K562 (cell line): ENCODE data around the gene SH3BGRL2. TPM values are rescaled to one million over a fixed set of nuclear protein-coding genes. Genes with fewer than 3 reads are reported as not detected.

Experiments used
- ATAC-seq: fragments of 200-7000 bp; cut with Tn5 transposase; 3 replicates; pipeline ENCODE4 v1.9.1; 2020; ENCODE audit warnings: moderate library complexity
- BruUV-seq: library from RNA; stranded (reverse); fragments of 400-500 nt; replicated peaks from 2 replicates; lab custom pipeline; 2021; lab: Mats Ljungman, UMichigan
- CTCF ChIA-PET: fragments of 300-600 bp; formaldehyde crosslinking; extraction: SDS; loops from one replicate; lab custom pipeline; 2021; ENCODE audit warnings: low intra/inter-chr PET ratio; lab: Yijun Ruan, JAX
- POLR2A ChIA-PET: fragments of 300-600, 350-650 bp; sonication (Branson Sonifier 250); formaldehyde crosslinking; extraction: SDS; loops from one replicate; lab custom pipeline; 2021; ENCODE audit warnings: antibody characterized with exemption, inconsistent platforms; lab: Yijun Ruan, JAX
- DNase-seq, 4 experiments: peaks; one replicate each; pipeline versions ENCODE4 v3.0.0 to v3.0.0-alpha.2; 2011 to 2018; ENCODE audit warnings: low spot score in 3 of 4, mixed read lengths in 3 of 4; ENCODE audit errors: extremely low read depth in 1 of 4
- FAIRE-seq: peaks from 2 replicates; lab custom pipeline; 2011; peaks lifted over from hg19 to GRCh38; lab: Jason Lieb, UNC
- H2AFZ ChIP-seq: 2 replicates; pipeline ENCODE4 v1.6.0; 2011; ENCODE audit warnings: low read depth, low read length, control low read depth, inconsistent platforms
- H3K27ac ChIP-seq: fragments of 200-600 bp; 3 replicates; pipeline ENCODE4 v1.8.0; 2011; ENCODE audit warnings: low read depth, mild to moderate bottlenecking, control low read depth, inconsistent platforms, low read length, moderate library complexity, mixed read lengths; ENCODE audit errors: extremely low read depth
- H3K27me3 ChIP-seq, 2 experiments: fragments of 300-600 bp in 1 of 2; 2 replicates in 1 of 2; 3 replicates in 1 of 2; pipeline versions ENCODE4 v1.6.0 to v1.8.0; 2011; ENCODE audit warnings: inconsistent platforms in 2 of 2, low read length in 2 of 2, mild to moderate bottlenecking in 1 of 2, mixed read lengths in 1 of 2, moderate library complexity in 1 of 2; ENCODE audit not compliant: control insufficient read depth in 2 of 2, insufficient read depth in 2 of 2
- H3K36me3 ChIP-seq: fragments of 300-600 bp; 3 replicates; pipeline ENCODE4 v1.8.0; 2011; ENCODE audit warnings: mild to moderate bottlenecking, low read length, inconsistent platforms; ENCODE audit not compliant: control insufficient read depth, insufficient read depth
- H3K4me1 ChIP-seq, 2 experiments: fragments of 200-600 bp in 1 of 2; replicated peaks in 1 of 2; 2 replicates in 1 of 2; 3 replicates in 1 of 2; pipeline versions ENCODE4 v1.5.1 to v1.8.0; 2011; ENCODE audit warnings: inconsistent platforms in 2 of 2, low read length in 2 of 2, mild to moderate bottlenecking in 1 of 2, mixed read lengths in 1 of 2, moderate library complexity in 1 of 2; ENCODE audit not compliant: control insufficient read depth in 2 of 2, insufficient read depth in 2 of 2
- H3K4me2 ChIP-seq: 2 replicates; pipeline ENCODE4 v1.6.1; 2011; ENCODE audit warnings: low read length, control low read depth, inconsistent platforms, mixed read lengths; ENCODE audit not compliant: insufficient read depth
- H3K4me3 ChIP-seq: fragments of 200-600 bp; sonication (generic), shearing (Covaris generic); 2 replicates; pipeline ENCODE4 v1.5.1; 2016; ENCODE audit warnings: control low read depth, inconsistent platforms
- H3K79me2 ChIP-seq: fragments of 200-600 bp; 3 replicates; pipeline ENCODE4 v1.8.0; 2011; ENCODE audit warnings: low read length, inconsistent platforms; ENCODE audit not compliant: control insufficient read depth, insufficient read depth
- H3K9ac ChIP-seq, 2 experiments: 2 replicates each; pipeline versions ENCODE4 v1.6.0 to v1.6.1; 2011; ENCODE audit warnings: low read depth in 2 of 2, low read length in 2 of 2, control low read depth in 1 of 2, inconsistent platforms in 1 of 2, mild to moderate bottlenecking in 1 of 2, mixed read lengths in 1 of 2; ENCODE audit not compliant: insufficient read depth in 1 of 2
- H3K9me1 ChIP-seq: one replicate; pipeline ENCODE4 v1.6.0; 2011; ENCODE audit warnings: inconsistent platforms, mild to moderate bottlenecking, low read length, moderate library complexity; ENCODE audit not compliant: control insufficient read depth, insufficient read depth
- H3K9me3 ChIP-seq: replicated peaks from 2 replicates; pipeline ENCODE4 v1.5.1; 2011; ENCODE audit warnings: low read depth, low read length, inconsistent platforms; ENCODE audit not compliant: control insufficient read depth, insufficient read depth
- H4K20me1 ChIP-seq: replicated peaks from 2 replicates; pipeline ENCODE4 v1.6.1; 2011; ENCODE audit warnings: low read length, inconsistent platforms, mixed read lengths; ENCODE audit not compliant: control insufficient read depth, insufficient read depth
- ATF2 ChIP-seq: sonication (generic); formaldehyde crosslinking; IDR thresholded peaks from 2 replicates; pipeline ENCODE4 v1.8.1; 2022; ENCODE audit warnings: missing genetic modification reagents
- ETS2 ChIP-seq: IDR thresholded peaks from 2 replicates; pipeline ENCODE4 v1.6.1; 2016; ENCODE audit warnings: borderline replicate concordance, missing genetic modification characterization, mild to moderate bottlenecking, moderate library complexity, missing compliant biosample characterization; ENCODE audit not compliant: poor library complexity, severe bottlenecking
- HDAC6 ChIP-seq: IDR thresholded peaks from 2 replicates; pipeline ENCODE4 v1.6.1; 2012; ENCODE audit warnings: low read depth, mild to moderate bottlenecking, control low read depth, inconsistent platforms, low read length, moderate library complexity
- LARP7 ChIP-seq: fragments of 450-650 bp; IDR thresholded peaks from 2 replicates; pipeline ENCODE4 v1.6.1; 2016
- NCOA2 ChIP-seq, 2 experiments: fragments of 450-650 bp; IDR thresholded peaks; 2 replicates each; pipeline ENCODE4 v1.6.1; 2018; ENCODE audit warnings: mild to moderate bottlenecking in 2 of 2, moderate library complexity in 1 of 2; ENCODE audit not compliant: partially characterized antibody in 2 of 2
- RAD51 ChIP-seq: fragments of 450-650 bp; IDR thresholded peaks from 2 replicates; pipeline ENCODE4 v1.7.1; 2016; ENCODE audit warnings: low read depth, mild to moderate bottlenecking, borderline replicate concordance
- RBBP5 ChIP-seq: fragments of 200-600 bp; sonication (generic); IDR thresholded peaks from 2 replicates; pipeline ENCODE4 v1.6.1; 2012; ENCODE audit warnings: borderline replicate concordance, mild to moderate bottlenecking, low read length, control low read depth, inconsistent platforms; ENCODE audit not compliant: insufficient read depth, poor library complexity, severe bottlenecking
- SMARCC2 ChIP-seq: fragments of 450-650 bp; IDR thresholded peaks from 2 replicates; pipeline ENCODE4 v1.6.1; 2017; ENCODE audit warnings: antibody characterized with exemption, moderate library complexity, mild to moderate bottlenecking, low read depth
- ZNF551 ChIP-seq: fragments of 250-450 bp; sonication (Bioruptor Pico); IDR thresholded peaks from 2 replicates; pipeline ENCODE4 v1.5.0; 2021; ENCODE audit warnings: mild to moderate bottlenecking, moderate library complexity
- ZNF644 ChIP-seq: fragments of 200-800 bp; sonication (Bioruptor generic); IDR thresholded peaks from 2 replicates; pipeline ENCODE4 v1.6.1; 2016; ENCODE audit warnings: low read depth, missing genetic modification characterization, missing compliant biosample characterization
- WGBS: fragments of 100-300 bp; shearing (Covaris generic); methylation state at CpG from one replicate; pipeline ENCODE4 v1.1.6; 2016; ENCODE audit warnings: low coverage, mixed read lengths; ENCODE audit not compliant: insufficient coverage; ENCODE audit errors: missing lambda C conversion rate; 5-methylcytosine and 5-hydroxymethylcytosine counted together
- in situ Hi-C: fragments of 300-500 bp; cut with MboI; formaldehyde crosslinking; loops from 4 replicates; pipeline ENCODE4 v1.15.0; 2018; ENCODE audit warnings: inconsistent platforms, mixed read lengths
- intact Hi-C: fragments of 100-400 bp; cut with micrococcal nuclease; formaldehyde crosslinking; loops from 2 replicates; pipeline ENCODE4 v1.14.2; 2022
- polyA plus RNA-seq, 8 experiments: library from polyadenylated mRNA; depleted of rRNA in 4 of 8; stranded (reverse) in 5 of 8; unstranded in 3 of 8; fragments of >200 nt; fragmentation: Nextera tagmentation in 2 of 8; fragmentation: Illumina TruSeq in 1 of 8; extraction: Ambion mirVana in 2 of 8; extraction: Trizol in 1 of 8; gene quantifications; 2 replicates each; pipeline versions ENCODE4 v1.2.1 to v1.2.3, GENCODE V29; 2011 to 2014; ENCODE audit warnings: inconsistent platforms in 1 of 8, missing spikeins in 1 of 8
- total RNA-seq, 7 experiments: library from RNA; depleted of rRNA in 6 of 7; stranded (reverse); fragments of >200 nt in 6 of 7; fragmentation: Illumina TruSeq in 2 of 7; extraction: Trizol in 2 of 7; gene quantifications; 2 replicates each; pipeline versions ENCODE4 v1.2.1 to v1.2.3, GENCODE V29; 2011 to 2021; ENCODE audit warnings: low replicate concordance in 1 of 7
- TF ChIP-seq, protein P1 (sequence below): fragments of 250-450 bp; sonication (Bioruptor Pico); IDR thresholded peaks from 2 replicates; pipeline ENCODE4 v1.4.0; 2020; ENCODE audit warnings: mild to moderate bottlenecking, moderate library complexity

Gene SH3BGRL2
- total and polyA plus RNA-seq, 9 of the 15 experiments (the other 6 are each of a cell fraction or from before 2014, with no cell fraction given), result 4.4 to 12.1 (median 7.3) TPM

DNA sequence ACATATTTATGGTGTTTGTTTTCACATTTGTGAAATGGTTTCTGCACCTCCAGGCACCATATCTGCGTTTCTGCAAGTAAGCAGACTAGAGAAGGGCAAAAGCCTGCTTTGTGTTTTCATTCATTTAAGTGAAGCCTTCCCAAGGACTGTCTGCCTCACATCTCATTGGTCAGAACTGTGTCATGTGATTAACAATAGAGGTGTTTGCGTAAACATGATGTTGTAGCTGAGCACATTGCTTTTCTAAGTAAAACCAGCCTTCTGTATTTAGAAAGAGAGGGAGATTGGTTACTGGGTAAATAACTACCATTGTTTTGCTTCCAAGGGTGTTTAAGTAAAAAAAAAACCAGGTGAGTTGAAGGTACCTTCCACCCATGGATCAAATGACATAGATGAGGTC, 39.7 kb downstream of the SH3BGRL2 start:
- Histone ChIP-seq H3K4me2 (no peak overlapping the region), H3K79me2 (no peaks in the 10 kb centered on the region), H3K36me3 (peaks cover 6% of the 10 kb centered on the region; the same call in 2 of the 3 replicates), H4K20me1 (no peaks in the 10 kb centered on the region), H3K9me3 (no peaks in the 10 kb centered on the region), H3K9me1 (no peaks in the 10 kb centered on the region), H3K27me3 (no peaks in the 10 kb centered on the region), H3K27ac (no peak overlapping the region), H2AFZ (no peak overlapping the region), H3K9ac (no peak overlapping the region), H3K4me1 (peaks cover 5 to 9% of the 10 kb centered on the region in 2 experiments; a peak in 3 of 5 replicates), H3K4me3 (no peak overlapping the region)
- 73% methylated on average over 2 of the region's 2 CpGs for WGBS
- no TSS peak for BruUV-seq
- ATAC-seq (no peak), DNase-seq (peak in 1 of 4 experiments; percentile 18), FAIRE-seq (no peak)
- ChIA-PET POLR2A (no interaction called here), CTCF (no interaction called here)
- intact Hi-C loops (loop anchor here (5.0 kb wide), 1 partner anchor 203 kb away; no protein-coding TSS in a partner anchor), in situ Hi-C loops (no loop called here)
- TF ChIP-seq RAD51, result 0 out of 2 replicates have a peak, but pooled peaks have one; percentile 23
- TF ChIP-seq NCOA2 (IDR thresholded peaks at IDR 0.05; ENCODE audit: partially characterized antibody in 2 of 2), result no peak
- no peak for TF ChIP-seq SMARCC2
- no peak for TF ChIP-seq RBBP5
- TF ChIP-seq, protein P1, sequence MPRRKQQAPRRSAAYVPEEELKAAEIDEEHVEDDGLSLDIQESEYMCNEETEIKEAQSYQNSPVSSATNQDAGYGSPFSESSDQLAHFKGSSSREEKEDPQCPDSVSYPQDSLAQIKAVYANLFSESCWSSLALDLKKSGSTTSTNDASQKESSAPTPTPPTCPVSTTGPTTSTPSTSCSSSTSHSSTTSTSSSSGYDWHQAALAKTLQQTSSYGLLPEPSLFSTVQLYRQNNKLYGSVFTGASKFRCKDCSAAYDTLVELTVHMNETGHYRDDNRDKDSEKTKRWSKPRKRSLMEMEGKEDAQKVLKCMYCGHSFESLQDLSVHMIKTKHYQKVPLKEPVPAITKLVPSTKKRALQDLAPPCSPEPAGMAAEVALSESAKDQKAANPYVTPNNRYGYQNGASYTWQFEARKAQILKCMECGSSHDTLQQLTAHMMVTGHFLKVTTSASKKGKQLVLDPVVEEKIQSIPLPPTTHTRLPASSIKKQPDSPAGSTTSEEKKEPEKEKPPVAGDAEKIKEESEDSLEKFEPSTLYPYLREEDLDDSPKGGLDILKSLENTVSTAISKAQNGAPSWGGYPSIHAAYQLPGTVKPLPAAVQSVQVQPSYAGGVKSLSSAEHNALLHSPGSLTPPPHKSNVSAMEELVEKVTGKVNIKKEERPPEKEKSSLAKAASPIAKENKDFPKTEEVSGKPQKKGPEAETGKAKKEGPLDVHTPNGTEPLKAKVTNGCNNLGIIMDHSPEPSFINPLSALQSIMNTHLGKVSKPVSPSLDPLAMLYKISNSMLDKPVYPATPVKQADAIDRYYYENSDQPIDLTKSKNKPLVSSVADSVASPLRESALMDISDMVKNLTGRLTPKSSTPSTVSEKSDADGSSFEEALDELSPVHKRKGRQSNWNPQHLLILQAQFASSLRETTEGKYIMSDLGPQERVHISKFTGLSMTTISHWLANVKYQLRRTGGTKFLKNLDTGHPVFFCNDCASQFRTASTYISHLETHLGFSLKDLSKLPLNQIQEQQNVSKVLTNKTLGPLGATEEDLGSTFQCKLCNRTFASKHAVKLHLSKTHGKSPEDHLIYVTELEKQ (CRISPR knock-in tag), result no peak
- TF ChIP-seq ZNF551, result no peak
- no peak for TF ChIP-seq ETS2
- TF ChIP-seq LARP7, result no peak
- TF ChIP-seq ZNF644, result no peak
- no peak for TF ChIP-seq ATF2 (CRISPR knock-in tag)
- no peak for TF ChIP-seq HDAC6
